Osteocyte (in vitro differentiated cells): ENCODE measurements around the gene CNPPD1. TPM values are rescaled to one million over a fixed set of nuclear protein-coding genes. Genes with fewer than 3 reads are reported as not detected.

ENCODE experiments used
- DNase-seq: peaks from one replicate; pipeline ENCODE4 v3.0.0; 2021; ENCODE audit warnings: mixed read lengths; ENCODE audit not compliant: unreplicated experiment; ENCODE audit errors: extremely low spot score
- H3K27ac Mint-ChIP-seq: one replicate; pipeline ENCODE4 v1.8.0; 2021; ENCODE audit warnings: mild to moderate bottlenecking, mixed read lengths; ENCODE audit not compliant: unreplicated experiment
- H3K27me3 Mint-ChIP-seq: one replicate; pipeline ENCODE4 v1.8.0; 2021; ENCODE audit warnings: mixed read lengths; ENCODE audit not compliant: unreplicated experiment
- H3K36me3 Mint-ChIP-seq: one replicate; pipeline ENCODE4 v1.8.0; 2021; ENCODE audit warnings: mixed read lengths; ENCODE audit not compliant: unreplicated experiment
- H3K4me1 Mint-ChIP-seq: one replicate; pipeline ENCODE4 v1.8.0; 2021; ENCODE audit warnings: mixed read lengths; ENCODE audit not compliant: unreplicated experiment
- H3K4me3 Mint-ChIP-seq: one replicate; pipeline ENCODE4 v1.8.0; 2021; ENCODE audit warnings: mild to moderate bottlenecking, moderate library complexity, mixed read lengths; ENCODE audit not compliant: unreplicated experiment
- H3K9me3 Mint-ChIP-seq: one replicate; pipeline ENCODE4 v1.8.0; 2021; ENCODE audit warnings: mixed read lengths; ENCODE audit not compliant: unreplicated experiment
- total RNA-seq: library from RNA; stranded (reverse); gene quantifications from 2 replicates; pipeline ENCODE4 v1.2.1, GENCODE V29; 2021
- TF ChIP-seq, protein P1 (sequence below): fragments of 200-600 bp; sonication (generic); IDR thresholded peaks from 2 replicates; pipeline ENCODE4 v1.5.0; 2021; ENCODE audit warnings: antibody characterized with exemption, mild to moderate bottlenecking, moderate library complexity

Gene CNPPD1
- total RNA-seq, 1 donor from 2014 or later = 45.7 TPM

DNA sequence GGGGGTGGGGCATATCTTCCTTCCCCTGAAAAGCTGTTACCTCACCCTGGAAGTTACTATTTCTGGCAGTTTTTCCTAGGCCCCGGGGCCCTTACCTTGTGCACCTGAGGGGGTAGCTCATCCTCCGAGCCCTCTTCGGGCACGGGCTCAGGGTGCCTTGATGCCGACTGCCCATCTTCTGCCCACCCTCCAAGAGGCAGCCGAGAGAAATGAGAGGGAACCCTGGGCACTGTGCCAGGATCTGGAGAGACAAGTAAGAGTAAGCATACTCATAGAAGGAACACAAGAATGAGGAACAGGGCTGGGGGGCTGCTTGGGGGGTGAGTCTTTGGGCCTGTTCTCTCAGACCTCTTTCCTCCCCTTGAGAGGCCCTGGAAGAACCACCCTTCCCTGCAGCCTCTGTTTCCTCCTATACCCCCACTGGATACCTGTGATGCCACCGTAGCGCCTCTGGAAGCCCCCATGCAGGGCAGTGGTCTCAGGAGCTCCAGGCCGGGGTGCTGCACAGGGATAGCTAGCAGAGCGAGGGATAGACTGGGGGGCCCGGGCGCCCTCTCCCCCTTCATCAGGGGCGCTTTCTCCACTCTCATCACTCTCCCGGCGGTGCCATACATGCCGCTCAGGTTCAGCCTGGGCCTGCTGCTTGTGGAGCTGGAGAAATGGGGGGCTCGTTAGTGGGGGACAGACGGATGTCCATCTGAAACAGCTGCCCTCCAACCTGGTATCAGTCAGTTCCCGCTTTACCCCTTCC, 44.1 kb upstream of the CNPPD1 start:
- Mint-ChIP-seq H3K9me3 (no peaks in the 10 kb centered on the region), H3K4me1 (peaks cover 25% of the 10 kb centered on the region), H3K4me3 (no peak overlapping the region), H3K27ac (no peak overlapping the region), H3K36me3 (peaks cover 34% of the 10 kb centered on the region), H3K27me3 (no peaks in the 10 kb centered on the region)
- no peak for DNase-seq
- TF ChIP-seq, protein P1, sequence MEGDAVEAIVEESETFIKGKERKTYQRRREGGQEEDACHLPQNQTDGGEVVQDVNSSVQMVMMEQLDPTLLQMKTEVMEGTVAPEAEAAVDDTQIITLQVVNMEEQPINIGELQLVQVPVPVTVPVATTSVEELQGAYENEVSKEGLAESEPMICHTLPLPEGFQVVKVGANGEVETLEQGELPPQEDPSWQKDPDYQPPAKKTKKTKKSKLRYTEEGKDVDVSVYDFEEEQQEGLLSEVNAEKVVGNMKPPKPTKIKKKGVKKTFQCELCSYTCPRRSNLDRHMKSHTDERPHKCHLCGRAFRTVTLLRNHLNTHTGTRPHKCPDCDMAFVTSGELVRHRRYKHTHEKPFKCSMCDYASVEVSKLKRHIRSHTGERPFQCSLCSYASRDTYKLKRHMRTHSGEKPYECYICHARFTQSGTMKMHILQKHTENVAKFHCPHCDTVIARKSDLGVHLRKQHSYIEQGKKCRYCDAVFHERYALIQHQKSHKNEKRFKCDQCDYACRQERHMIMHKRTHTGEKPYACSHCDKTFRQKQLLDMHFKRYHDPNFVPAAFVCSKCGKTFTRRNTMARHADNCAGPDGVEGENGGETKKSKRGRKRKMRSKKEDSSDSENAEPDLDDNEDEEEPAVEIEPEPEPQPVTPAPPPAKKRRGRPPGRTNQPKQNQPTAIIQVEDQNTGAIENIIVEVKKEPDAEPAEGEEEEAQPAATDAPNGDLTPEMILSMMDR = no peak

DNA sequence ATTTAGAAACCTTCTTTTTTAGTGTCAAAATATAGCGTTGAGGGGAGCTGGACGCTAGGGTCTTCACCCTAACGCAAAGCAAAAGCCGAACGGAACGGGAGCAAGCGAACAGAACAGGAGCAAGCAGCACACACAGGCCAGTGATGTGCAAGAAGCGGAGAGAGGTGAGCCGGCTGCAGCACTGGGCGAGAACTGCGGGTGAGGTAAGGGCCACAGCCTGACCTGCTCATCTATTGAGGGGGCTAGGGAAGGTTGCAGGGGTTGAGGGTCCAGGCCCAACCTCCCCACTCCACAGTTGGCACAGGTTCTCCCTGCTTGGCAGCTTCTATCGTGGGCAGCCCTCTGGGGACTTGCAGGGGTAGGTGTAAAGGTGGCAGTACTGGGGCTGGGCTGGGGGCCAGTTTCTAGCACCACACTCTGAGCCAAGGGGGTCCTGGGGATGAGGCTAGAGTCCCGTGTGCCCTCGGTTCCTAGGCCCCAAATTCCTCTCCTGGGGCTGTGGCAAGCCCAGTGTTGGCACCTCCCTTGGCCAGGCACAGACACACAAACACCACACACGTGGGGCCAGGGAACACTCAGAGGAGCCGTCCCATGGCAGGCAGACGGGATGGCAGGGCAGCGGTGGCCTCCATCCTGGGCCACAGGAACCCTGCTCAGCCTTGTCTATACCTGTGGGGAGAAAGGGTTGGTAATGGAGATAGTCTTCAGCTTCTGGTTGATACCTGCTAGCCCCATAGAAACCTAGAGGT, 43.2 kb upstream of the CNPPD1 start:
- Mint-ChIP-seq H3K4me3 (no peak overlapping the region), H3K4me1 (peaks cover 25% of the 10 kb centered on the region), H3K27me3 (no peaks in the 10 kb centered on the region), H3K9me3 (no peaks in the 10 kb centered on the region), H3K27ac (peak overlapping the region; percentile 99), H3K36me3 (peaks cover 28% of the 10 kb centered on the region)
- TF ChIP-seq, protein P1 = no peak
- no peak for DNase-seq

DNA sequence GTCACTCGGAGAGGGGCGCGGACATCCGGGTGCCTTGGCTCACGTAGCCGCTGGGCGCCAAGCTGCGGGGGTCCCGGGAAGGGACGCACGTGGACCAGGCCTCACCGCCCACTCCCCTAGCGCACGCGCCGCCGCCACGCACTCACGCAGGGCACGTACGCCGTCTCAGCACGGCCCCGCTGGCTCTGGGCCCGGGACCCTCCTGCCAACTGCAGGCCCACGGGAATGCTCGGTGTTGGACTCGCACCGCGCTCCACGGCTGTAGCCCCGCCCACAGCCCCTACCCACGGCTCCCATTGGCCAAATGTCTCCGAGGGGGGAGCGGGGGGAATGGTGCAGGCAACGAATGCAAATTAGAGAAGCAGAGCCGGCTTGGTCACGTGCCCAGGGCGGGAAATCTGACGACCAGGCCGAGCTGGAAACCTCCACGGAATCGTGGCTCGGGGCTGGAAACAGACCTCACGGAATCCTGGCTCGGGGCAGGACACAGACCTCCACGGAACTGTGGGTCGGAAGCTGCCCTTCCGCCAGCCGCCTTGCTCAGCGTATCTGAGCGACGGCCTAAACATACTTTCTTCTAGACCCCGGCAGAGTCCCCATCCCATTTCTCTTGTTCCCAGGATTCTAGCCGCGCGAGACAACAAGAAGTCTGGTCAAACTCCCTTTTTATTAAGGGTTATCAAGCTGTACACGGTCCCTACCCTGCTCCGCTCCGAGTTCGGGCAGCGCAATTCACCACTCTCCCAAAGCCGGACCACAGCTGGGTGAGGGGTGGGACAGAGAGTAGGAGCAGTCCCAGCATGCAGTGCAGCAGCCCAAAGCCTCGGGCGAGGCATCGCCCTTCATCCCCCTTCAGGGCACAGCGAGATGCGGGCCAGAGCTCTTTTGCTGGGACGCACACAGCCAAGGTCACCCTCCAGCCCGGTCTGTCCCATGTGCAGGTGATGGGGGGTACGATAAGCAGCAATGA, 42.3 kb upstream of the CNPPD1 start, which contains the start of gene ABCB6:
TSS of gene ABCB6 (minus strand) at position 227 of the 970 bp plus-strand sequence. CDS start 285 bp downstream, outside the sequence.
- TF ChIP-seq, protein P1 = no peak
- DNase-seq = peak; percentile 98
- H3K9me3 Mint-ChIP-seq = no peaks in the 10 kb centered on the region
- H3K4me3 Mint-ChIP-seq = peak within 1 kb of the TSS; percentile 83
- H3K27ac Mint-ChIP-seq = peak within 1 kb of the TSS; percentile 99
- peaks cover 25% of the 10 kb centered on the region for H3K4me1 Mint-ChIP-seq
- peaks cover 29% of the 10 kb centered on the region for H3K36me3 Mint-ChIP-seq
- H3K27me3 Mint-ChIP-seq = no peaks in the 10 kb centered on the region

DNA sequence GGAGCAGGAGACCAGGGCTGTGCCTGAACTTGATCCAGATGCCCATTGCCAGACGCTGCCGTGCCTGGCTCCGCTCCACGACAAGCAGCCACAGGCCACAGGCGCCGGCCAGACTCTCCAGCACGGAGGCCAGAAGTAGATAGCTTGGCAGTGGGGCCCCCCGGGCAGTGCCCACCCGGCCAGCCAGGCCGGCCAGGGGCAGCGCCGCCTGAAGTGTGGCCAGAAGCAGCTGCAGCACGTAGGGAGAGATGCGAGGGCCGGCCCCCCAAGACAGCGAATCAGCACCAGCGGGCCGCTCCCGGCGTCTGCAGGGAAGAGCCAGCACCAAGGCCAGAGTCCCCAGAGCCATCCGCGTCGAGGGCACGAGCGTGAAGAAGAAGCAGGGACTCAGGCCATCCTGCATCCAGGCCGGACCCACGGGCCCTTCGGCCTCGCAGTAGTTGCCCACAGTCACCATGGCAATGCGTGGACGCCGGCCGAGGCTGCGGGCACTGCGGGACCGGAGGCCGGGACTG, 41.5 kb upstream of the CNPPD1 start:
- TF ChIP-seq, protein P1 = no peak
- H3K27me3 Mint-ChIP-seq = no peaks in the 10 kb centered on the region
- H3K4me3 Mint-ChIP-seq = peak overlapping the region; percentile 83
- H3K36me3 Mint-ChIP-seq = peaks cover 30% of the 10 kb centered on the region
- peak overlapping the region; percentile 99 for H3K27ac Mint-ChIP-seq
- peaks cover 25% of the 10 kb centered on the region for H3K4me1 Mint-ChIP-seq
- peak; percentile 90 for DNase-seq
- no peaks in the 10 kb centered on the region for H3K9me3 Mint-ChIP-seq
